SK-N-SH (cell line): ENCODE results near the gene GPSM3. TPM values are rescaled to one million over a fixed set of nuclear protein-coding genes. Genes with fewer than 3 reads are reported as not detected.

Experiments used
- CTCF ChIA-PET: fragments of 300-600, 350-600 bp; formaldehyde crosslinking; extraction: SDS; loops from one replicate; lab custom pipeline; 2021; lab: Yijun Ruan, JAX
- POLR2A ChIA-PET: fragments of 350-600 bp; sonication (Branson Sonifier 250); formaldehyde crosslinking; extraction: SDS; loops from one replicate; lab custom pipeline; 2020; ENCODE audit warnings: antibody characterized with exemption, inconsistent platforms; lab: Yijun Ruan, JAX
- DNase-seq: peaks from one replicate; pipeline ENCODE4 v3.0.0; 2012
- H2AFZ ChIP-seq: fragments of 200-600 bp; sonication (generic); 2 replicates; pipeline ENCODE4 v1.8.1; 2016; ENCODE audit warnings: antibody characterized with exemption, mild to moderate bottlenecking, low read depth
- H3F3A ChIP-seq: fragments of 200-600 bp; sonication (generic); replicated peaks from 2 replicates; pipeline ENCODE3; 2016; ENCODE audit warnings: antibody characterized with exemption, mild to moderate bottlenecking; ENCODE audit not compliant: insufficient read depth
- H3K27ac ChIP-seq, 2 experiments: fragments of 200-500 bp in 1 of 2; fragments of 200-600 bp in 1 of 2; sonication (Bioruptor generic) in 1 of 2; sonication (generic), shearing (Covaris generic) in 1 of 2; 2 replicates each; pipeline versions ENCODE4 v1.5.1 to v1.6.1; 2014 to 2016; ENCODE audit warnings: low read depth in 2 of 2, inconsistent platforms in 1 of 2, low read length in 1 of 2, mild to moderate bottlenecking in 1 of 2, mixed read lengths in 1 of 2
- H3K27me3 ChIP-seq: fragments of 200-600 bp; sonication (generic), shearing (Covaris generic); 2 replicates; pipeline ENCODE4 v1.6.1; 2016; ENCODE audit warnings: mixed run types; ENCODE audit not compliant: insufficient read depth
- H3K36me3 ChIP-seq, 2 experiments: fragments of 200-500 bp in 1 of 2; fragments of 200-600 bp in 1 of 2; sonication (Bioruptor generic) in 1 of 2; sonication (generic) in 1 of 2; replicated peaks in 1 of 2; 2 replicates each; pipeline versions ENCODE3 to v1.5.1; 2014 to 2016; ENCODE audit warnings: low read length in 1 of 2, mild to moderate bottlenecking in 1 of 2; ENCODE audit not compliant: insufficient read depth in 2 of 2, control insufficient read depth in 1 of 2
- H3K4me1 ChIP-seq, 2 experiments: fragments of 200-500 bp in 1 of 2; fragments of 200-600 bp in 1 of 2; sonication (Bioruptor generic) in 1 of 2; sonication (generic), shearing (Covaris generic) in 1 of 2; 2 replicates each; pipeline versions ENCODE4 v1.5.1 to v1.6.1; 2014 to 2016; ENCODE audit warnings: low read depth in 1 of 2, low read length in 1 of 2, mixed run types in 1 of 2; ENCODE audit not compliant: insufficient read depth in 2 of 2, control insufficient read depth in 1 of 2
- H3K4me2 ChIP-seq: fragments of 200-600 bp; sonication (generic), shearing (Covaris generic); 2 replicates; pipeline ENCODE4 v1.6.1; 2017; ENCODE audit warnings: mixed run types
- H3K4me3 ChIP-seq, 2 experiments: fragments of 200-500 bp in 1 of 2; fragments of 200-600 bp in 1 of 2; sonication (Bioruptor generic) in 1 of 2; sonication (generic), shearing (Covaris generic) in 1 of 2; 2 replicates each; pipeline versions ENCODE4 v1.5.1 to v1.8.1; 2014 to 2016; ENCODE audit warnings: low read depth in 2 of 2, inconsistent platforms in 1 of 2, low read length in 1 of 2, mild to moderate bottlenecking in 1 of 2, mixed read lengths in 1 of 2, moderate library complexity in 1 of 2
- H3K79me2 ChIP-seq: fragments of 200-600 bp; sonication (generic); 2 replicates; pipeline ENCODE4 v1.8.1; 2017; ENCODE audit warnings: mild to moderate bottlenecking; ENCODE audit not compliant: insufficient read depth
- H3K9ac ChIP-seq: fragments of 200-600 bp; sonication (generic); 2 replicates; pipeline ENCODE4 v1.6.1; 2017; ENCODE audit warnings: mixed run types
- H3K9me2 ChIP-seq: fragments of 200-600 bp; sonication (generic); 2 replicates; pipeline ENCODE4 v1.6.1; 2017; ENCODE audit warnings: mixed run types
- H3K9me3 ChIP-seq: fragments of 200-600 bp; sonication (generic); 2 replicates; pipeline ENCODE4 v1.6.1; 2017; ENCODE audit warnings: mixed run types, mild to moderate bottlenecking, moderate library complexity
- H4K20me1 ChIP-seq: fragments of 200-600 bp; sonication (generic); 2 replicates; pipeline ENCODE4 v1.6.1; 2017; ENCODE audit warnings: mild to moderate bottlenecking, mixed run types; ENCODE audit not compliant: insufficient read depth
- CHD2 ChIP-seq: fragments of 150-350 bp; IDR thresholded peaks from 2 replicates; pipeline ENCODE4 v1.6.1; 2018; ENCODE audit warnings: low read length; ENCODE audit not compliant: partially characterized antibody
- ELF1 ChIP-seq: IDR thresholded peaks from 2 replicates; pipeline ENCODE4 v1.4.0; 2012
- EP300 ChIP-seq, 2 experiments: IDR thresholded peaks; 2 replicates each; pipeline versions ENCODE4 v1.4.0 to v1.6.1; 2012; ENCODE audit warnings: borderline replicate concordance in 1 of 2, low read depth in 1 of 2, low read length in 1 of 2
- FOSL2 ChIP-seq: IDR thresholded peaks from 2 replicates; pipeline ENCODE4 v1.4.0; 2012; ENCODE audit warnings: low read depth, mild to moderate bottlenecking, moderate library complexity, borderline replicate concordance
- FOXM1 ChIP-seq: IDR thresholded peaks from 2 replicates; pipeline ENCODE4 v1.4.0; 2012; ENCODE audit warnings: low read depth, mild to moderate bottlenecking
- NFIC ChIP-seq: IDR thresholded peaks from 2 replicates; pipeline ENCODE4 v1.4.0; 2012; ENCODE audit warnings: borderline replicate concordance
- RAD21 ChIP-seq: IDR thresholded peaks from 2 replicates; pipeline ENCODE4 v1.6.1; 2012; ENCODE audit warnings: mild to moderate bottlenecking, low read length
- RFX5 ChIP-seq: IDR thresholded peaks from 2 replicates; pipeline ENCODE4 v1.6.1; 2012; ENCODE audit warnings: mild to moderate bottlenecking, improper control_type of control experiment, low read length
- SMC3 ChIP-seq: IDR thresholded peaks from 2 replicates; pipeline ENCODE4 v1.6.1; 2012; ENCODE audit warnings: low read depth, low read length, improper control_type of control experiment
- USF1 ChIP-seq: IDR thresholded peaks from 2 replicates; pipeline ENCODE4 v1.4.0; 2012; ENCODE audit warnings: low read depth, borderline replicate concordance
- YY1 ChIP-seq: IDR thresholded peaks from 2 replicates; pipeline ENCODE4 v1.4.0; 2012; ENCODE audit warnings: low read depth, mild to moderate bottlenecking
- WGBS: methylation state at CpG from one replicate; pipeline ENCODE4 v1.1.6; 2017; ENCODE audit warnings: low lambda C conversion rate; 5-methylcytosine and 5-hydroxymethylcytosine counted together
- polyA plus RNA-seq, 3 experiments: library from polyadenylated mRNA; depleted of rRNA; stranded (reverse); fragments of >200 nt; gene quantifications; 2 replicates each; pipeline ENCODE4 v1.2.3, GENCODE V29; 2012

Gene GPSM3
- polyA plus RNA-seq, 1 of the 3 experiments (the other 2 are of a cell fraction) = 1.5 TPM

- H4K20me1 ChIP-seq = no peaks in the 10 kb centered on the region
- TF ChIP-seq YY1 = no peak
- no peaks in the 10 kb centered on the region for H3K36me3 ChIP-seq
- CTCF ChIA-PET = no interaction called here
- H3K79me2 ChIP-seq = no peaks in the 10 kb centered on the region
- peaks cover 86% of the 10 kb centered on the region for H3K27me3 ChIP-seq
- H2AFZ ChIP-seq = no peak overlapping the region
- no peak overlapping the region for H3K4me3 ChIP-seq
- no peak overlapping the region for H3K4me2 ChIP-seq
- WGBS = 24% methylated on average over 4 of the region's 4 CpGs
- no peak for DNase-seq
- POLR2A ChIA-PET = no interaction called here
- H3K4me1 ChIP-seq = no peaks in the 10 kb centered on the region
- H3K9me3 ChIP-seq = no peaks in the 10 kb centered on the region
- H3F3A ChIP-seq = no peaks in the 10 kb centered on the region
- no peaks in the 10 kb centered on the region for H3K9me2 ChIP-seq
- H3K9ac ChIP-seq = no peak overlapping the region
- no peak overlapping the region for H3K27ac ChIP-seq
These were observed 23.2 kb upstream of the GPSM3 start for GRCh38 chr6:32215617-32216016.

GRCh38 chr6:32214126-32214525 lies 21.7 kb upstream of the GPSM3 start:
- H3K9me2 ChIP-seq = no peaks in the 10 kb centered on the region
- H3K79me2 ChIP-seq = no peaks in the 10 kb centered on the region
- H3K9me3 ChIP-seq = no peaks in the 10 kb centered on the region
- H3K27me3 ChIP-seq = peaks cover 82% of the 10 kb centered on the region
- H3K4me3 ChIP-seq = no peak overlapping the region
- no peak overlapping the region for H3K4me2 ChIP-seq
- TF ChIP-seq RAD21 (no peak), SMC3 (no peak), FOSL2 (no peak), USF1 (no peak), FOXM1 (no peak), NFIC (no peak), CHD2 (no peak), RFX5 (no peak), EP300 (IDR thresholded peaks at IDR 0.05; ENCODE audit: borderline replicate concordance in 1 of 2, low read depth in 1 of 2, low read length in 1 of 2) (no peak), ELF1 (no peak)
- POLR2A ChIA-PET = no interaction called here
- no peak overlapping the region for H3K27ac ChIP-seq
- H3K36me3 ChIP-seq = no peaks in the 10 kb centered on the region
- WGBS = 10% methylated on average over 3 of the region's 3 CpGs
- no peak overlapping the region for H3K9ac ChIP-seq
- no peak for DNase-seq
- H3K4me1 ChIP-seq = no peaks in the 10 kb centered on the region
- CTCF ChIA-PET = no interaction called here
- H4K20me1 ChIP-seq = no peaks in the 10 kb centered on the region
- H3F3A ChIP-seq = no peaks in the 10 kb centered on the region
- H2AFZ ChIP-seq = no peak overlapping the region

- H3K79me2 ChIP-seq = no peaks in the 10 kb centered on the region
- CTCF ChIA-PET = interaction anchor here (0.8 kb wide), 1 partner anchor 14 kb away, joined by 3 read pairs; no protein-coding TSS in a partner anchor
- H3F3A ChIP-seq = no peaks in the 10 kb centered on the region
- H4K20me1 ChIP-seq = no peaks in the 10 kb centered on the region
- H2AFZ ChIP-seq = no peak overlapping the region
- H3K9me3 ChIP-seq = no peaks in the 10 kb centered on the region
- H3K4me1 ChIP-seq = no peaks in the 10 kb centered on the region
- POLR2A ChIA-PET = no interaction called here
- H3K4me3 ChIP-seq = no peak overlapping the region
- H3K9ac ChIP-seq = no peak overlapping the region
- no peak overlapping the region for H3K4me2 ChIP-seq
- WGBS = 17% methylated on average over 6 of the region's 6 CpGs
- no peak overlapping the region for H3K27ac ChIP-seq
- H3K36me3 ChIP-seq = no peaks in the 10 kb centered on the region
- no peak for TF ChIP-seq NFIC
- no peaks in the 10 kb centered on the region for H3K9me2 ChIP-seq
- H3K27me3 ChIP-seq = peaks cover 81% of the 10 kb centered on the region
- no peak for DNase-seq
These were observed 21.2 kb upstream of the GPSM3 start for GRCh38 chr6:32213649-32214048.
